AG04449 (cell line): ENCODE results near the gene NEK6.

Experiments used
- CTCF ChIA-PET: fragments of 350-600 bp; formaldehyde crosslinking; extraction: SDS; loops from one replicate; lab custom pipeline; 2021; ENCODE audit warnings: antibody characterized with exemption; lab: Yijun Ruan, JAX
- POLR2A ChIA-PET: fragments of 400-600, 350-600 bp; formaldehyde crosslinking; extraction: SDS; loops from one replicate; lab custom pipeline; 2020; ENCODE audit warnings: antibody characterized with exemption, inconsistent platforms; lab: Yijun Ruan, JAX
- DNase-seq: peaks from one replicate; pipeline ENCODE4 v3.0.0-alpha.2; 2010; ENCODE audit warnings: low read depth, low spot score
- H3K4me3 ChIP-seq: 2 replicates; pipeline ENCODE4 v1.5.1; 2011; ENCODE audit warnings: low read depth, mild to moderate bottlenecking, control low read depth, low read length
- CTCF ChIP-seq: IDR thresholded peaks from one replicate; pipeline ENCODE4 v1.5.1; 2011; ENCODE audit warnings: mild to moderate bottlenecking, moderate library complexity, low read length, control low read depth, inconsistent platforms; ENCODE audit not compliant: insufficient read depth; ENCODE audit errors: missing control alignments

NEK6 gene

GRCh38 chr9:124258607-124259157, 933 bp downstream of the NEK6 start:
- no peak for DNase-seq
- ChIA-PET CTCF (no interaction called here), POLR2A (interaction anchor here (0.7 to 1.3 kb wide), 3 partner anchors 28 to 48 kb away, joined by 3 to 4 read pairs (median 3); no protein-coding TSS in a partner anchor)
- H3K4me3 ChIP-seq = peak overlapping the region; percentile 89
- no peak for TF ChIP-seq CTCF

GRCh38 chr9:124259158-124259808, 1.5 kb downstream of the NEK6 start:
- DNase-seq = no peak
- H3K4me3 ChIP-seq = peak overlapping the region; percentile 89
- CTCF ChIA-PET = interaction anchor here (0.6 kb wide), 1 partner anchor 65 kb away, joined by 3 read pairs; no protein-coding TSS in a partner anchor
- POLR2A ChIA-PET = interaction anchor here (0.5 to 1.3 kb wide), 5 partner anchors 27 to 119 kb away, joined by 3 to 4 read pairs (median 3); no protein-coding TSS in a partner anchor
- no peak for TF ChIP-seq CTCF

GRCh38 chr9:124260769-124261603, 3.2 kb downstream of the NEK6 start:
- CTCF ChIA-PET = interaction anchor here (1.0 kb wide), 2 partner anchors 10 to 135 kb away, joined by 3 read pairs; no protein-coding TSS in a partner anchor
- no peak for DNase-seq
- H3K4me3 ChIP-seq = peak overlapping the region; percentile 29
- POLR2A ChIA-PET = no interaction called here
- TF ChIP-seq CTCF = no peak

- ChIA-PET POLR2A (interaction anchor here (0.7 kb wide), 1 partner anchor 24 kb away, joined by 3 read pairs; no protein-coding TSS in a partner anchor), CTCF (interaction anchor here (0.7 to 0.9 kb wide), 3 partner anchors 58 to 873 kb away, joined by 3 read pairs; no protein-coding TSS in a partner anchor)
- H3K4me3 ChIP-seq = peak overlapping the region; percentile 33
- no peak for TF ChIP-seq CTCF
- DNase-seq = no peak
Observed at GRCh38 chr9:124261736-124262648, 4.2 kb downstream of the NEK6 start.

- CTCF ChIA-PET = interaction anchor here (0.9 kb wide), 2 partner anchors 57 to 58 kb away, joined by 3 read pairs; no protein-coding TSS in a partner anchor
- TF ChIP-seq CTCF = no peak
- POLR2A ChIA-PET = interaction anchor here (0.7 kb wide), 1 partner anchor 23 kb away, joined by 3 read pairs; no protein-coding TSS in a partner anchor
- no peak for DNase-seq
- peak overlapping the region; percentile 33 for H3K4me3 ChIP-seq
Observed at GRCh38 chr9:124262649-124262972, 4.9 kb downstream of the NEK6 start.
